ENCODE data around the gene EME1.
"Not testable (repeated sequence)": the region's sequence is repeated elsewhere in the genome, so short reads cannot be mapped to it uniquely, and the experiment has no call there.

The EME1 gene

GRCh38 chr17:50372758-50373556 lies at the start of gene EME1, which contains the start of gene MRPL27:
TSS of gene EME1 (plus strand) at chr17:50373229. CDS start at chr17:50375209, 1,980 bp downstream.
TSS of gene MRPL27 (minus strand) at chr17:50373184. CDS start at chr17:50373170, 14 bp downstream.
- in situ Hi-C loops (cut with MboI; ENCODE audit: low sequenced_read_pairs), result no loop called here

GRCh38 chr17:50325906-50326305 lies 47.1 kb upstream of the EME1 start:
- in situ Hi-C loops (cut with MboI; ENCODE audit: low sequenced_read_pairs), result no loop called here

- in situ Hi-C loops (cut with MboI; ENCODE audit: low sequenced_read_pairs), result no loop called here
Observed at GRCh38 chr17:50326831-50327364, 46.1 kb upstream of the EME1 start.

GRCh38 chr17:50328363-50329325 lies 44.4 kb upstream of the EME1 start:
- in situ Hi-C loops (cut with MboI; ENCODE audit: low sequenced_read_pairs), result no loop called here

GRCh38 chr17:50329716-50330115 lies 43.3 kb upstream of the EME1 start:
- in situ Hi-C loops (cut with MboI; ENCODE audit: low sequenced_read_pairs), result no loop called here

GRCh38 chr17:50330151-50330775 lies 42.8 kb upstream of the EME1 start:
- in situ Hi-C loops (cut with MboI; ENCODE audit: low sequenced_read_pairs), result no loop called here

GRCh38 chr17:50331085-50331791 lies 41.8 kb upstream of the EME1 start:
- in situ Hi-C loops (cut with MboI; ENCODE audit: low sequenced_read_pairs), result no loop called here

GRCh38 chr17:50332196-50332595 lies 40.8 kb upstream of the EME1 start:
- in situ Hi-C loops (cut with MboI; ENCODE audit: low sequenced_read_pairs), result no loop called here

- in situ Hi-C loops (cut with MboI; ENCODE audit: low sequenced_read_pairs), result not testable (repeated sequence)
Observed at GRCh38 chr17:50333291-50334057, 39.6 kb upstream of the EME1 start.

GRCh38 chr17:50337956-50338355 lies 35.1 kb upstream of the EME1 start:
- in situ Hi-C loops (cut with MboI; ENCODE audit: low sequenced_read_pairs), result no loop called here

- in situ Hi-C loops (cut with MboI; ENCODE audit: low sequenced_read_pairs), result no loop called here
Observed at GRCh38 chr17:50338645-50339044, 34.4 kb upstream of the EME1 start.

GRCh38 chr17:50339381-50339780 lies 33.6 kb upstream of the EME1 start:
- in situ Hi-C loops (cut with MboI; ENCODE audit: low sequenced_read_pairs), result no loop called here

GRCh38 chr17:50344731-50345365 lies 28.2 kb upstream of the EME1 start:
- in situ Hi-C loops (cut with MboI; ENCODE audit: low sequenced_read_pairs), result no loop called here

GRCh38 chr17:50345432-50346312 lies 27.4 kb upstream of the EME1 start, which contains the start of gene XYLT2:
TSS of gene XYLT2 (plus strand) at chr17:50346126. CDS start at chr17:50346141, 15 bp downstream.
- in situ Hi-C loops (cut with MboI; ENCODE audit: low sequenced_read_pairs), result no loop called here

GRCh38 chr17:50346313-50347116 lies 26.5 kb upstream of the EME1 start:
- in situ Hi-C loops (cut with MboI; ENCODE audit: low sequenced_read_pairs), result no loop called here

GRCh38 chr17:50347117-50347893 lies 25.7 kb upstream of the EME1 start:
- in situ Hi-C loops (cut with MboI; ENCODE audit: low sequenced_read_pairs), result no loop called here
